A673 (cell line): ENCODE data around the gene ZFAND4. TPM values are rescaled to one million over a fixed set of nuclear protein-coding genes. Genes with fewer than 3 reads are reported as not detected.

Experiments used
- BruUV-seq: library from RNA; stranded (reverse); fragments of 400-500 nt; replicated peaks from 2 replicates; lab custom pipeline; 2021; lab: Mats Ljungman, UMichigan
- CTCF ChIA-PET: fragments of 300-600 bp; sonication (Branson Sonifier 250); formaldehyde crosslinking; loops from one replicate; lab custom pipeline; 2022; ENCODE audit warnings: antibody characterized with exemption; lab: Charles Lee
- POLR2A ChIA-PET: fragments of 300-600 bp; sonication (Branson Sonifier 250); formaldehyde crosslinking; loops from one replicate; lab custom pipeline; 2022; ENCODE audit warnings: antibody characterized with exemption; ENCODE audit not compliant: low non-redundant PET; lab: Charles Lee
- DNase-seq: peaks from one replicate; pipeline ENCODE4 v3.0.0-alpha.2; 2015; ENCODE audit warnings: low spot score
- H3K27ac ChIP-seq: fragments of 200-600 bp; sonication (generic); 2 replicates; pipeline ENCODE4 v1.5.1; 2016; ENCODE audit warnings: mixed run types, low read depth, mild to moderate bottlenecking, mixed read lengths, antibody characterized with exemption, low read length; ENCODE audit not compliant: poor library complexity, severe bottlenecking
- H3K27me3 ChIP-seq: fragments of 200-600 bp; sonication (generic); replicated peaks from 2 replicates; pipeline ENCODE4 v1.6.1; 2017; ENCODE audit warnings: mixed run types, low read depth, mild to moderate bottlenecking, mixed read lengths, antibody characterized with exemption, low read length; ENCODE audit not compliant: insufficient read depth, poor library complexity
- H3K36me3 ChIP-seq: fragments of 200-600 bp; sonication (generic); 2 replicates; pipeline ENCODE4 v1.6.1; 2016; ENCODE audit warnings: mixed run types, mild to moderate bottlenecking, mixed read lengths, antibody characterized with exemption, low read length; ENCODE audit not compliant: insufficient read depth, poor library complexity, severe bottlenecking
- H3K4me1 ChIP-seq: fragments of 200-600 bp; sonication (generic); 2 replicates; pipeline ENCODE4 v1.6.1; 2017; ENCODE audit warnings: mixed run types, mild to moderate bottlenecking, mixed read lengths, antibody characterized with exemption, low read length; ENCODE audit not compliant: insufficient read depth, poor library complexity, severe bottlenecking
- H3K4me3 ChIP-seq: fragments of 200-600 bp; sonication (generic); 2 replicates; pipeline ENCODE4 v1.5.1; 2016; ENCODE audit warnings: low read depth, mixed run types, mild to moderate bottlenecking, mixed read lengths, low read length; ENCODE audit not compliant: poor library complexity, severe bottlenecking
- H3K9me3 ChIP-seq: fragments of 200-600 bp; sonication (generic); 2 replicates; pipeline ENCODE4 v1.6.1; 2016; ENCODE audit warnings: mixed run types, low read depth, mild to moderate bottlenecking, mixed read lengths, antibody characterized with exemption, low read length; ENCODE audit not compliant: poor library complexity, severe bottlenecking
- CTCF ChIP-seq: fragments of 300-800, 200-600 bp; sonication (generic); conservative IDR thresholded peaks from 2 replicates; pipeline ENCODE4 v1.5.1; 2017; ENCODE audit warnings: low read depth, mild to moderate bottlenecking, antibody characterized with exemption, low read length, moderate library complexity, mixed read lengths
- EZH2 ChIP-seq: fragments of 200-600 bp; sonication (generic); IDR thresholded peaks from 2 replicates; pipeline ENCODE4 v1.6.1; 2017; ENCODE audit warnings: borderline replicate concordance, low read depth, mild to moderate bottlenecking, mixed read lengths, antibody characterized with exemption, low read length; ENCODE audit not compliant: poor library complexity, severe bottlenecking
- intact Hi-C: fragments of 100-400 bp; cut with micrococcal nuclease; formaldehyde crosslinking; loops from one replicate; pipeline ENCODE4 v1.10.0; 2022; ENCODE audit not compliant: unreplicated experiment
- total RNA-seq: library from RNA; stranded (reverse); gene quantifications from 2 replicates; pipeline ENCODE4 v1.2.3, GENCODE V29; 2021

ZFAND4 gene
- total RNA-seq, 1 experiment from 2014 or later = 9.2 TPM

- H3K4me3 ChIP-seq = no peak overlapping the region
- BruUV-seq = no TSS peak
- intact Hi-C loops = no loop called here
- H3K27me3 ChIP-seq = no peaks in the 10 kb centered on the region
- no peaks in the 10 kb centered on the region for H3K4me1 ChIP-seq
- POLR2A ChIA-PET = no interaction called here
- no peak overlapping the region for H3K27ac ChIP-seq
- CTCF ChIA-PET = no interaction called here
- no peaks in the 10 kb centered on the region for H3K9me3 ChIP-seq
- H3K36me3 ChIP-seq = no peaks in the 10 kb centered on the region
- no peak for DNase-seq
- TF ChIP-seq EZH2 (no peak), CTCF (no peak)
Measured at GRCh38 chr10:45653454-45653853, 19.1 kb downstream of the ZFAND4 start.

GRCh38 chr10:45652511-45652910 is 20.1 kb downstream of the ZFAND4 start:
- TF ChIP-seq CTCF (no peak), EZH2 (no peak)
- H3K36me3 ChIP-seq = no peaks in the 10 kb centered on the region
- H3K4me1 ChIP-seq = no peaks in the 10 kb centered on the region
- intact Hi-C loops = no loop called here
- no peaks in the 10 kb centered on the region for H3K9me3 ChIP-seq
- CTCF ChIA-PET = no interaction called here
- DNase-seq = no peak
- no peaks in the 10 kb centered on the region for H3K27me3 ChIP-seq
- H3K4me3 ChIP-seq = no peak overlapping the region
- H3K27ac ChIP-seq = no peak overlapping the region
- BruUV-seq = no TSS peak
- POLR2A ChIA-PET = no interaction called here

GRCh38 chr10:45649296-45649695 is 23.3 kb downstream of the ZFAND4 start:
- no peaks in the 10 kb centered on the region for H3K27me3 ChIP-seq
- no peaks in the 10 kb centered on the region for H3K4me1 ChIP-seq
- no peak overlapping the region for H3K27ac ChIP-seq
- no peaks in the 10 kb centered on the region for H3K9me3 ChIP-seq
- TF ChIP-seq EZH2 (no peak), CTCF (no peak)
- H3K4me3 ChIP-seq = no peak overlapping the region
- intact Hi-C loops = no loop called here
- BruUV-seq = no TSS peak
- ChIA-PET POLR2A (no interaction called here), CTCF (no interaction called here)
- peaks cover 3% of the 10 kb centered on the region for H3K36me3 ChIP-seq
- DNase-seq = no peak
